GM15510 (cell line): ENCODE results near the gene MED31.

ENCODE experiments used
- POLR2A ChIP-seq: IDR thresholded peaks from 3 replicates; pipeline ENCODE4 v1.6.1; 2011; ENCODE audit warnings: borderline replicate concordance; ENCODE audit not compliant: insufficient read length; ENCODE audit errors: extremely low read depth

Gene MED31

GRCh38 chr17:6608321-6608720 is 43.1 kb downstream of the MED31 start:
- no peak for TF ChIP-seq POLR2A

DNA sequence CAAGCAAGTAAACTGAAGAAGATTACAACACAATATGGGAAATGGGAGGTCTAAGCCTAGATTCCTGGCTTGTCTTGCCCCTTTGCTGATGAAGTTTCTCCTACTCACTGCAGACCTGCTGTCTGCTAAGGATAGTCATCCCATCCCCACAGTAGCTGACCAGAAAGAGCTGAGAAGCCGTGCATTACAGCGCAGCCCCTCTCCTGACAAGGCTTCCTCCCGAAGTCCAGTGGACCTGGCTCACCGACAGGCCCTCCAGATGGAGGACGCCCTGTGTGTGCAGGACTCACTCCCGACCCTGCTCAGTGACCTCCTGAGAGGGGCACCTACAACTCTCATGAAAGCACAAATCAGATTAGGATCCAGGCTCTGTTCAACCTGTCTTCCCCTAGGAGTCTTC is 46.3 kb downstream of the MED31 start:
- TF ChIP-seq POLR2A = no peak

DNA sequence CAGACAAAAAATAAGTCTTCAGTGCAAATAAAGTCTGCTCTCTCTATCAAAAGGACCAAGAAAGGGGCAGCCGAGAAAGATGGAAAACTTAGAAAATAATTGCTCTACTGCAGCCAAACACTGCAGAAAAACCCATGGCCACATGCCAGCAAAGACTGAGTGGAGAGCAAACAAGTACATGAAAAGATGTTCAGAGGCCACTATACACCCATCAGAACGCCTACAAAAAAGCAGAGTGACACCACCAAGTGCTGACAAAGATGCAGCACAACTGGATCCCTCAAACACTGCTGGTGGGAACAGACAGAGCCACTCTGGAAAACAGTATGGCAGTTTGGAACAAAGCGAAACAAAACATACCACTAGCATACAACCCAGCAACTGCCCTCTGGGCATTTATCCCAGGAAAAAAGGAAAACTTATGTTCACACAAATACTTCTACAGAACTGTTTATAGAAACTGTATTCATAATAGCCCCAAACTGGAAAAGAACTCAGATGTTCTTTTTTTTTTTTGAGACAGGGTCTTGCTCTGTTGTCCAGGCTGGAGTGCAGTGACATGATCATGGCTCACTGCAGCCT is 47.6 kb downstream of the MED31 start:
- TF ChIP-seq POLR2A = no peak

- TF ChIP-seq POLR2A = no peak
These were observed 49.3 kb downstream of the MED31 start for GRCh38 chr17:6602141-6602540.

DNA sequence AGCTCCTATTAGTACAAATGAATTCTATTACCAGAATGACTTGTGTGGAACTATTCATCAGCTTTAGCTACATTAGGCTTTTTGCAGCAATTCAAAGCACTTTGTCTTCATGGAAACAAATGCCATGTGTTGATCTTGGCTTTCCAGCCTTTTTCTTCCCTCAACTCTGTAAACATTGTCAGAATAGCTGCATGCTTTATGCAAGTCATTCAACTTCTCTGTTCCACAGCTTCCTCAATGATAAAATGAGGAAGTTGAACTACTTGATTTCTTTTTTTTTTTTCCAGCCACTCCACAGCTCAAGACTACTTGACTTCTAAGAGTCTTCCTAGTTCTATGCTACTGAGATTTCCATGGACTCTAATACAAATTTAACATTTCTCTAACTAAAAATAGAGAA is 52.0 kb downstream of the MED31 start:
- TF ChIP-seq POLR2A = no peak

- TF ChIP-seq POLR2A = no peak
These were observed 53.7 kb downstream of the MED31 start for GRCh38 chr17:6597727-6598126.

DNA sequence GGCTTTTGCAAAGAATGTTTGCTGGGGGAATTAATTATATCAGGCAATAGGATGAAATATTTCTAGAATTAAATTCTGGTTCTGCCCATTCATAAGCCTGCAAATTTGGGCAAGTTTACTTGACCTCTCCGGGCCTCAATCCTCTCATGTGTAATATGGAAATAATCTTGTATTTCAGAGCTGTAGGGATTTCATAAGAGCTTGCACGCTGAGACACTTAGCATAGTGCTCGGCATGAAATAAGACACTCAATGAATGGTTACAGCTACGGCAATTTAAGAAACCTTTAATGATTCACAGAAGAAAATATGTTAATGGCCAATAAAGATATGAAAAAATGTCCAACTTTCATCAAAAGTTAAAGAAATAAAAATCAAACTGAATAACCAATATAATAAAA is 54.5 kb downstream of the MED31 start:
- no peak for TF ChIP-seq POLR2A

- TF ChIP-seq POLR2A = no peak
These were observed 54.9 kb downstream of the MED31 start for GRCh38 chr17:6596511-6596910.

- no peak for TF ChIP-seq POLR2A
These were observed 55.3 kb downstream of the MED31 start for GRCh38 chr17:6596081-6596480.
